ENCODE results near the gene KCNMB2.
A peak's percentile ranks its signal among the peaks of the same experiment; 100 is the strongest.

KCNMB2 gene

GRCh38 chr3:178699810-178700209, 163.6 kb downstream of the KCNMB2 start:
- H3K9ac ChIP-seq (ENCODE audit: low read length in 2 of 2) = no peak overlapping the region
- H3K27me3 ChIP-seq (ENCODE audit: control insufficient read depth in 1 of 2, insufficient read depth in 2 of 2, low read length in 2 of 2) = no peaks in the 10 kb centered on the region
- H3K27ac ChIP-seq (ENCODE audit: low read length) = no peak overlapping the region
- H3K4me3 ChIP-seq (ENCODE audit: low read length in 2 of 2) = no peak overlapping the region
- peaks cover 0 to 9% of the 10 kb centered on the region in 2 donors for H3K9me3 ChIP-seq (ENCODE audit: control insufficient read depth in 2 of 2, low read length in 2 of 2)
- H3K36me3 ChIP-seq (ENCODE audit: control insufficient read depth in 2 of 2, insufficient read depth in 2 of 2, low read length in 2 of 2) = no peaks in the 10 kb centered on the region
- H3K4me1 ChIP-seq (ENCODE audit: control insufficient read depth, insufficient read depth, low read length) = no peaks in the 10 kb centered on the region

GRCh38 chr3:178703268-178703975, 167.2 kb downstream of the KCNMB2 start:
- Histone ChIP-seq H3K4me3 (ENCODE audit: low read length in 2 of 2) (peak overlapping the region in 1 of 2 donors; percentile 43), H3K9me3 (ENCODE audit: control insufficient read depth in 2 of 2, low read length in 2 of 2) (no peaks in the 10 kb centered on the region), H3K4me1 (ENCODE audit: control insufficient read depth, insufficient read depth, low read length) (peaks cover 1% of the 10 kb centered on the region), H3K36me3 (ENCODE audit: control insufficient read depth in 2 of 2, insufficient read depth in 2 of 2, low read length in 2 of 2) (no peaks in the 10 kb centered on the region), H3K9ac (ENCODE audit: low read length in 2 of 2) (no peak overlapping the region), H3K27ac (ENCODE audit: low read length) (no peak overlapping the region), H3K27me3 (ENCODE audit: control insufficient read depth in 1 of 2, insufficient read depth in 2 of 2, low read length in 2 of 2) (no peaks in the 10 kb centered on the region)

- Histone ChIP-seq H3K4me3 (ENCODE audit: low read length in 2 of 2) (no peak overlapping the region), H3K27ac (ENCODE audit: low read length) (no peak overlapping the region), H3K9ac (ENCODE audit: low read length in 2 of 2) (no peak overlapping the region), H3K4me1 (ENCODE audit: control insufficient read depth, insufficient read depth, low read length) (peaks cover 2% of the 10 kb centered on the region), H3K27me3 (ENCODE audit: control insufficient read depth in 1 of 2, insufficient read depth in 2 of 2, low read length in 2 of 2) (no peaks in the 10 kb centered on the region), H3K9me3 (ENCODE audit: control insufficient read depth in 2 of 2, low read length in 2 of 2) (no peaks in the 10 kb centered on the region), H3K36me3 (ENCODE audit: control insufficient read depth in 2 of 2, insufficient read depth in 2 of 2, low read length in 2 of 2) (no peaks in the 10 kb centered on the region)
Measured at GRCh38 chr3:178705925-178706324, 169.7 kb downstream of the KCNMB2 start.

- H3K9ac ChIP-seq (ENCODE audit: low read length in 2 of 2) = no peak overlapping the region
- no peaks in the 10 kb centered on the region for H3K36me3 ChIP-seq (ENCODE audit: control insufficient read depth in 2 of 2, insufficient read depth in 2 of 2, low read length in 2 of 2)
- H3K4me1 ChIP-seq (ENCODE audit: control insufficient read depth, insufficient read depth, low read length) = peaks cover 2% of the 10 kb centered on the region
- H3K9me3 ChIP-seq (ENCODE audit: control insufficient read depth in 2 of 2, low read length in 2 of 2) = no peaks in the 10 kb centered on the region
- H3K27ac ChIP-seq (ENCODE audit: low read length) = no peak overlapping the region
- H3K4me3 ChIP-seq (ENCODE audit: low read length in 2 of 2) = no peak overlapping the region
- no peaks in the 10 kb centered on the region for H3K27me3 ChIP-seq (ENCODE audit: control insufficient read depth in 1 of 2, insufficient read depth in 2 of 2, low read length in 2 of 2)
Measured at GRCh38 chr3:178706411-178706810, 170.2 kb downstream of the KCNMB2 start.

- H3K36me3 ChIP-seq (ENCODE audit: control insufficient read depth in 2 of 2, insufficient read depth in 2 of 2, low read length in 2 of 2) = no peaks in the 10 kb centered on the region
- H3K27me3 ChIP-seq (ENCODE audit: control insufficient read depth in 1 of 2, insufficient read depth in 2 of 2, low read length in 2 of 2) = no peaks in the 10 kb centered on the region
- no peaks in the 10 kb centered on the region for H3K9me3 ChIP-seq (ENCODE audit: control insufficient read depth in 2 of 2, low read length in 2 of 2)
- H3K9ac ChIP-seq (ENCODE audit: low read length in 2 of 2) = no peak overlapping the region
- no peak overlapping the region for H3K4me3 ChIP-seq (ENCODE audit: low read length in 2 of 2)
- H3K4me1 ChIP-seq (ENCODE audit: control insufficient read depth, insufficient read depth, low read length) = peaks cover 2% of the 10 kb centered on the region
- no peak overlapping the region for H3K27ac ChIP-seq (ENCODE audit: low read length)
Measured at GRCh38 chr3:178707311-178708031, 171.2 kb downstream of the KCNMB2 start.

- Histone ChIP-seq H3K27ac (ENCODE audit: low read length) (no peak overlapping the region), H3K36me3 (ENCODE audit: control insufficient read depth in 2 of 2, insufficient read depth in 2 of 2, low read length in 2 of 2) (no peaks in the 10 kb centered on the region), H3K4me3 (ENCODE audit: low read length in 2 of 2) (no peak overlapping the region)
Measured at GRCh38 chr3:178709051-178709450, 172.8 kb downstream of the KCNMB2 start.

GRCh38 chr3:178711753-178712152, 175.5 kb downstream of the KCNMB2 start:
- Histone ChIP-seq H3K36me3 (ENCODE audit: control insufficient read depth in 2 of 2, insufficient read depth in 2 of 2, low read length in 2 of 2) (no peaks in the 10 kb centered on the region), H3K9me3 (ENCODE audit: control insufficient read depth in 2 of 2, low read length in 2 of 2) (no peaks in the 10 kb centered on the region), H3K4me3 (ENCODE audit: low read length in 2 of 2) (no peak overlapping the region), H3K9ac (ENCODE audit: low read length in 2 of 2) (no peak overlapping the region), H3K27me3 (ENCODE audit: control insufficient read depth in 1 of 2, insufficient read depth in 2 of 2, low read length in 2 of 2) (no peaks in the 10 kb centered on the region), H3K4me1 (ENCODE audit: control insufficient read depth, insufficient read depth, low read length) (peaks cover 2% of the 10 kb centered on the region), H3K27ac (ENCODE audit: low read length) (no peak overlapping the region)

More at GRCh38 chr3:178709051-178709450, 172.8 kb downstream of the KCNMB2 start:
- Histone ChIP-seq H3K9ac (ENCODE audit: low read length in 2 of 2) (no peak overlapping the region), H3K4me1 (ENCODE audit: control insufficient read depth, insufficient read depth, low read length) (peaks cover 2% of the 10 kb centered on the region), H3K9me3 (ENCODE audit: control insufficient read depth in 2 of 2, low read length in 2 of 2) (no peaks in the 10 kb centered on the region), H3K27me3 (ENCODE audit: control insufficient read depth in 1 of 2, insufficient read depth in 2 of 2, low read length in 2 of 2) (no peaks in the 10 kb centered on the region)

- Histone ChIP-seq H3K9ac (ENCODE audit: low read length in 2 of 2) (no peak overlapping the region), H3K27me3 (ENCODE audit: control insufficient read depth in 1 of 2, insufficient read depth in 2 of 2, low read length in 2 of 2) (no peaks in the 10 kb centered on the region), H3K9me3 (ENCODE audit: control insufficient read depth in 2 of 2, low read length in 2 of 2) (no peaks in the 10 kb centered on the region), H3K27ac (ENCODE audit: low read length) (no peak overlapping the region), H3K36me3 (ENCODE audit: control insufficient read depth in 2 of 2, insufficient read depth in 2 of 2, low read length in 2 of 2) (no peaks in the 10 kb centered on the region), H3K4me1 (ENCODE audit: control insufficient read depth, insufficient read depth, low read length) (peaks cover 2% of the 10 kb centered on the region), H3K4me3 (ENCODE audit: low read length in 2 of 2) (peak overlapping the region in 1 of 2 donors; percentile 15)
Measured at GRCh38 chr3:178712247-178712646, 176.0 kb downstream of the KCNMB2 start.

GRCh38 chr3:178714925-178715832, 178.9 kb downstream of the KCNMB2 start:
- Histone ChIP-seq H3K27me3 (ENCODE audit: control insufficient read depth in 1 of 2, insufficient read depth in 2 of 2, low read length in 2 of 2) (no peaks in the 10 kb centered on the region), H3K9me3 (ENCODE audit: control insufficient read depth in 2 of 2, low read length in 2 of 2) (no peaks in the 10 kb centered on the region), H3K4me3 (ENCODE audit: low read length in 2 of 2) (no peak overlapping the region), H3K9ac (ENCODE audit: low read length in 2 of 2) (no peak overlapping the region), H3K4me1 (ENCODE audit: control insufficient read depth, insufficient read depth, low read length) (no peaks in the 10 kb centered on the region), H3K27ac (ENCODE audit: low read length) (no peak overlapping the region), H3K36me3 (ENCODE audit: control insufficient read depth in 2 of 2, insufficient read depth in 2 of 2, low read length in 2 of 2) (no peaks in the 10 kb centered on the region)

- no peaks in the 10 kb centered on the region for H3K4me1 ChIP-seq (ENCODE audit: control insufficient read depth, insufficient read depth, low read length)
- H3K4me3 ChIP-seq (ENCODE audit: low read length in 2 of 2) = no peak overlapping the region
- no peak overlapping the region for H3K9ac ChIP-seq (ENCODE audit: low read length in 2 of 2)
- no peaks in the 10 kb centered on the region for H3K27me3 ChIP-seq (ENCODE audit: control insufficient read depth in 1 of 2, insufficient read depth in 2 of 2, low read length in 2 of 2)
- H3K36me3 ChIP-seq (ENCODE audit: control insufficient read depth in 2 of 2, insufficient read depth in 2 of 2, low read length in 2 of 2) = no peaks in the 10 kb centered on the region
- H3K9me3 ChIP-seq (ENCODE audit: control insufficient read depth in 2 of 2, low read length in 2 of 2) = no peaks in the 10 kb centered on the region
- no peak overlapping the region for H3K27ac ChIP-seq (ENCODE audit: low read length)
Measured at GRCh38 chr3:178718995-178719635, 182.9 kb downstream of the KCNMB2 start.

Measured in stomach smooth muscle (tissue), 2 donors.